Astrocyte of the cerebellum (primary cell): Measurements from ENCODE around the gene CARMIL1.

Experiments used
- DNase-seq: peaks from one replicate; pipeline ENCODE4 v3.0.0-alpha.2; 2011; ENCODE audit warnings: low read depth
- H3K4me3 ChIP-seq: 2 replicates; pipeline ENCODE4 v1.5.1; 2011; ENCODE audit warnings: mild to moderate bottlenecking, low read depth, low read length, moderate library complexity
- in situ Hi-C: cut with HindIII; loops from 2 replicates; pipeline ENCODE4 v1.10.0; 2017; ENCODE audit warnings: low sequenced_read_pairs
- TF ChIP-seq, protein P1 (sequence below): IDR thresholded peaks from 2 replicates; pipeline ENCODE4 v1.5.1; 2012; ENCODE audit warnings: low read length, low read depth, moderate library complexity, mild to moderate bottlenecking; ENCODE audit errors: missing control alignments

CARMIL1 gene

DNA sequence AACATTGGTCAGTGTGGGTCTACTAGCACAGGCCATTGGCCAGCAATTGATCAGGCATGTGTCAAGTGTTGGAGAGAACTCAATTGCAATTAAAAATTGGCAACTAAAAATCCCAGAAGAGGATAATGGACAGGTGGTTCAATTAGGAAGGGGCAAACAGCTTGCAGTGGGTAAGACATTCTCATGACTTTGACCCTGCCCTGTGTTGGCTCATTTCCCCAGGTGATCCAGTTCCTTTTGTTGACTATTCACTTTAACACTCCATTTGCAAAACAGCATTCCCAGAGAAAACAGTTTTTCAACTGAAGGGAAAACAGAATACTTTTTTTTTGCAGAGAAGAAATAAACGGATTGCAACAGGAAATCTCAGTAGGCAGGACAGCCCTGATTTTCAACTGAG, 343.9 kb downstream of the CARMIL1 start:
- TF ChIP-seq, protein P1, sequence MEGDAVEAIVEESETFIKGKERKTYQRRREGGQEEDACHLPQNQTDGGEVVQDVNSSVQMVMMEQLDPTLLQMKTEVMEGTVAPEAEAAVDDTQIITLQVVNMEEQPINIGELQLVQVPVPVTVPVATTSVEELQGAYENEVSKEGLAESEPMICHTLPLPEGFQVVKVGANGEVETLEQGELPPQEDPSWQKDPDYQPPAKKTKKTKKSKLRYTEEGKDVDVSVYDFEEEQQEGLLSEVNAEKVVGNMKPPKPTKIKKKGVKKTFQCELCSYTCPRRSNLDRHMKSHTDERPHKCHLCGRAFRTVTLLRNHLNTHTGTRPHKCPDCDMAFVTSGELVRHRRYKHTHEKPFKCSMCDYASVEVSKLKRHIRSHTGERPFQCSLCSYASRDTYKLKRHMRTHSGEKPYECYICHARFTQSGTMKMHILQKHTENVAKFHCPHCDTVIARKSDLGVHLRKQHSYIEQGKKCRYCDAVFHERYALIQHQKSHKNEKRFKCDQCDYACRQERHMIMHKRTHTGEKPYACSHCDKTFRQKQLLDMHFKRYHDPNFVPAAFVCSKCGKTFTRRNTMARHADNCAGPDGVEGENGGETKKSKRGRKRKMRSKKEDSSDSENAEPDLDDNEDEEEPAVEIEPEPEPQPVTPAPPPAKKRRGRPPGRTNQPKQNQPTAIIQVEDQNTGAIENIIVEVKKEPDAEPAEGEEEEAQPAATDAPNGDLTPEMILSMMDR, result no peak
- DNase-seq, result no peak
- in situ Hi-C loops, result no loop called here
- no peak overlapping the region for H3K4me3 ChIP-seq

DNA sequence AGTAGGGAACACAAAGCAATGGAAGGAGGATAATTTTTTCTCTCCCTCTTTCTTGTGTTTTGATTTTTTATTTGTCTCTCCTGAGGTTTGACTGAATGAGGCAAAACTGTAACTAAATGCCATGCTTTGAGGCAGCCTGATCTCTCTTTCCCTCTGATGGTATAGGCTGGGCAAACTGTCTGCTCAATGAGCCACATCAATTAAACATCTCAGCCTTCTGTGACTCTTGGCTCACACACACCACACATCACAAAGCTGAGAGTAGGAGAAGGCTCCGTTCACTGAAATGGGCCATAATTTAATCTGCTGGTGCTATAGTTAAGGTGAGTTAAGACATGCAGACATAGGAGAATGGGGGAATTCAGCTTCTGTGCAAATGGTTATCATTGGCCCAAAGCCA, 344.7 kb downstream of the CARMIL1 start:
- no peak for DNase-seq
- no peak overlapping the region for H3K4me3 ChIP-seq
- in situ Hi-C loops, result no loop called here
- TF ChIP-seq, protein P1, result no peak

DNA sequence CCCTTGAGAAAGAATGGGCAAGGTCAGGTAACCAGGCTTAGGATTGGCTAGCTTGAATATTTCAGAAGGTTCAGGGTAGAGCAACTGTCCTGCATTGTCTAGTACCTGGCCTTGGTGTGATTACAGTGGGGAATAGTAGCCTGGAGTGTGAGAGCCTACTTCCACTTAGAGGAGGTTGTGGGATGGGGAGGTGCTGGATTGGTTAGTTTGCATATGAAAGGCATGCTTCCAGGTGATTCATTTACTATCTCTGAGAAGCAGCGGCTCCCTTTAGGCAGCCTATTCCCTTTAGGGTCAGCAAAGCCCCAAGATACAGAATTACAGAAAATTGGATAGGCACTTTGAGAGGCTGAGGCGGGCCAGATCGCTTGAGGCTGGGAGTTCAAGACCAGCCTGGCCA, 347.8 kb downstream of the CARMIL1 start:
- DNase-seq, result no peak
- TF ChIP-seq, protein P1, result no peak
- in situ Hi-C loops, result no loop called here
- H3K4me3 ChIP-seq, result no peak overlapping the region

DNA sequence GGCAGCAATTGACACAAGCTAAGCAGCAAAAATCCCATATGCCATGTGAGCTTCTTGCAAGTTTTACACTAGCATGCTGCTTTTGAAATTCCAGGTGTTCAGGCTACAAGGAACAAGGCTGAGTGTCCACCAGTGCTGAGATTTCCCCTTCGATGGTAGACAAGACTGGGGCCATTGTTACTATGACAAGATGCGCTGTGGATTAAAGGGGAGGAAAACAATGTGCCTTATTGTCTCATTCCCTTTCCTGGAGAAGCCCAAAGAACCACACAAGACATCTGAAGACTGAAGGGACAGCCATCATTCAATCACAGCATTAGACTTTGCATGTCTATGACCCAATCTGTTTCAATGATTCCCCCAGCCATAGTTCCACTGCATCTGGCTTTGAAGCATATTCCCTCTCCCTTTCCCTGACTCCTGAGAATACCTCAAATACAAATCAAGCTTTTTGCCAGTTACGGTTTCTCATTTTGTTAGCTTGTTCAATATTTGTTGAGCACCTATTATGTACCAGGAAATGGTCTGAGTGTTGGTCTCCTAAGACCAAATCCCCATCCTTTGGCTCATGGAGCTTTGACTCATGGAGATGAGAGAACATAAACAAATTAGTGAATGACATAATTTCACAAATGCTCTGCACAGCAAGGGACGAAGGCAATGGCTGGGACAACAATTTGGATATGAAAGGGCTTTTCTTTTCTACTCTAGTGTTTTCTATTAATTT, 349.5 kb downstream of the CARMIL1 start:
- TF ChIP-seq, protein P1, result no peak
- in situ Hi-C loops, result no loop called here
- H3K4me3 ChIP-seq, result no peak overlapping the region
- no peak for DNase-seq

DNA sequence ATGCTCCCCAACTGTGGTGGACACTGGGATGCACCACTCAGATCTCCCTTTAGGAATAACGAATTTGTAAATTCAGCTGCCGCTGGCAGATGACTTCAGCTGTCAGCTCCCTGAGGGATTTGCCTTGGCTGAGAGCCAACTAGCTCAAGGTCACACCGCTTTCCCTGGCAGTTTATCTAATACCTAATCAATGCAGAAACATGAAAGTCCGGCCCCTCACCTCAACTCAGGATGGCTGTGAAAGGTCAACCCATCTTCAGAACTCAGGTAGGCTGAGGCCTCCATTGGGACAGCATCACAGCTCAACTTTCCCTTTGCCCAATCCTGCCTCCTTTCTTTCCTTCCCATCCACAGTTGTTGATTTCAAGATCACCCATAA, 350.0 kb downstream of the CARMIL1 start:
- H3K4me3 ChIP-seq, result no peak overlapping the region
- DNase-seq, result no peak
- in situ Hi-C loops, result no loop called here
- TF ChIP-seq, protein P1, result no peak

DNA sequence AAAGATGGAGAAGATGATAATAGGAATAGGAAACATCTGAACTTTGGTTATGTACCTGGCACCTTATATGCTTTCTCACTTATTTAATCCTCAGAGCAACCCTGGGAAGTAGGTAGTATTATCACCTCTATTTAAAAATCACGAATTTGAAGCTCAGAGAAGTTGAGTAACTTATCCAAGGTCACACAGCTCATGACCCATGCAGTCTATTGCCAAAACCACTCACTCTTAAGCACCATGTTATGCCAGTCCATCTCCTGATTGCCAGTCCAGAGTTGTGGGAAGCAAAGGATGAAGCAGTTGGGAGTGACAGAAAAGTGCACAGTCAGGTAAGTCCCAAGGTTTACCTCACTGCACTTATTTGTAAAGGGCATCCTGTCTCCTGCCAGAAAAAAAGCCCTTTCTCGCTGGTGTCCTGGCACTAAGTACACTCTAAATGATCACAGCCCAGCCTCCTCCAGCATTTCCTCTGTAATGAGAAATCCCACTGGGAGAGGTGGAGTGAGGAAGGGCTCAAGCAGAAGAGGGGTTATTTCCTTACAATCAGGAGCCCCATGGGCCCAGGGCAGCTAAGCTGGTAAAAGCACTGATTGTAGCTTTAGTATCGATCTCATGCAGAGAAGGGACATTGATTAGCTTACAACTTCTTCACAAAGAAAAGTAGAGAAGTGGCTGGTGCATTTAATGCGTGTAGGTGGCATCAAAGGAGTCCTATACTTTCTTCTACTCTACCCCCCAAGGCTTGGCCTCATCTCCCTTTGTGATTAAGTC, 351.5 kb downstream of the CARMIL1 start:
- TF ChIP-seq, protein P1, result no peak
- in situ Hi-C loops, result no loop called here

More for the DNA sequence above, 351.5 kb downstream of the CARMIL1 start:
- H3K4me3 ChIP-seq, result no peak overlapping the region
- DNase-seq, result no peak
